NCI-H524 treated with DMSO at 0.1 percent for 48 hours (cell line): ENCODE results near the gene PDE4C.

ENCODE experiments used
- DNase-seq: peaks from one replicate; lab custom pipeline; 2025; lab: John Stamatoyannopoulos, UW

PDE4C gene

DNA sequence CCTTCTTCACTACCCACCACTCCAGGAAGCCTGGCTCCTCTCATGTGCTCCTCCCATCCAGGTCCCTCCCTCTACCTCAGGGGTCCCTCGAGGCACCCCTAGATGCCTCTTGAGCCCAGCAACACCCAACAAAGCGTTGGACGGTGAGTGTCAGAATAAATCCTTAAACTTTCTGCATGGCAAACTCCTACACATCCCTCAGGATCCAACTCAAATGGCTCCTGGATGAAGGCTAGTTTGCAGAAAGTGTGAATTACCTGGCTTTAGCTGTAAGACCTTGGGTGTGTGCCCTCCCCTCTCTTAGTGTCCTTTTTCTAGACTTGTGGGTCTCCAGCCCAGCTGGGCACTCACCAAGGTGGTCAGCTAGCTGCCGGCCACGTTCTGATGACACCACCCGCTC, 27.9 kb downstream of the PDE4C start:
- DNase-seq, result no peak

DNA sequence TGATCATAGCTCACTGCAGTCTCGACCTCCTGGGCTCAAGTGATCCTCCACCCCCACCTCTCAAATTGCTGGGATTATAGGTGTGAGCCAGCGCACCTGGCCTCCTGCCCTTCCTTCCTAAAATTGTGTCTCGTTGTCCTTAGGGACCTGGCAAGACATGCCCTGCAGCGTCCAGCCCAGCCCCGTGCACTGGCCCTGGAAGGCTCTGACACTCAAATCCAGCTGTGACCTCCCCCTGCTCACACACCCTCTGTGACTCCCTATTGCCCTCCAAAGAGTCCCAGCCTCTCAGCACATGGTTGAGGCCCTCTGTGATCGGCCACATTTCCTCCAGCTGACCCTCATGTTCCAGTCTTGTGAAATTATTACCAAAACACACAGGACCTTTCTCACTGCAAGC, 28.3 kb downstream of the PDE4C start:
- DNase-seq, result no peak

DNA sequence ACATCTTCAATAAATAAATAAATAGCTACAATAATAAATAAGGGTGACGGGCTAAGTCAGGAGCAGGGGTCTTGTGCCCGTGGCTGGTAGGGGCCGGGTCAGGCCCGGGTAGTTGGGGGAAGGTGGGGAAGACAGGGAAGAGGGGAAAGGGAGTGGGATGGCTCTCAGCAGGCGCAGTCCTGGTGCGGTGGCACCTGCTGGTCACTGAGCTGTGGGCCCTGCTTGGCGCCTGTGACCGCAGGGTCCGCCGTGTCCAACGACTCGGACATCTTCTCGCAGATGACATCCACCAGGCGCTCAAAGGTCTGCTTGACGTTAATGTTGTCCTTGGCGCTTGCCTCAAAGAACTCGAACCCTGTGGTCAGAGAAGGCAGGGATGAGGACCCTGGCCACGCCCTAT, 28.9 kb downstream of the PDE4C start:
- DNase-seq, result no peak

DNA sequence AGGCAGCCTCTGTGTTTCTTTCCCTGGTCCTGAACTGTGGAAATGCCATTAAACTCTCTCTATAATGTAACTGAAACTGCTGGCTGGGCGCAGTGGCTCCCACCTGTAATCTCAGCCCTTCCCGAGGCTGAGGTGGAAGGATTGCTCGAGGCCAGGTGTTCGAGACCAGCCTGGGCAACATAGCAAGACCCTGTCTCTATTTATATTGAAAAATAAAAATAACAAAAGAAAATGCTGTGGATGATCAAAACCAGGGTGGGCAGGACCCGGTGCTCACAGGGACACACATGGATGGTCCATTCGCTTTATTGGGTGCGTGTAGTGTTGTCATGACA, 29.8 kb downstream of the PDE4C start:
- no peak for DNase-seq

DNA sequence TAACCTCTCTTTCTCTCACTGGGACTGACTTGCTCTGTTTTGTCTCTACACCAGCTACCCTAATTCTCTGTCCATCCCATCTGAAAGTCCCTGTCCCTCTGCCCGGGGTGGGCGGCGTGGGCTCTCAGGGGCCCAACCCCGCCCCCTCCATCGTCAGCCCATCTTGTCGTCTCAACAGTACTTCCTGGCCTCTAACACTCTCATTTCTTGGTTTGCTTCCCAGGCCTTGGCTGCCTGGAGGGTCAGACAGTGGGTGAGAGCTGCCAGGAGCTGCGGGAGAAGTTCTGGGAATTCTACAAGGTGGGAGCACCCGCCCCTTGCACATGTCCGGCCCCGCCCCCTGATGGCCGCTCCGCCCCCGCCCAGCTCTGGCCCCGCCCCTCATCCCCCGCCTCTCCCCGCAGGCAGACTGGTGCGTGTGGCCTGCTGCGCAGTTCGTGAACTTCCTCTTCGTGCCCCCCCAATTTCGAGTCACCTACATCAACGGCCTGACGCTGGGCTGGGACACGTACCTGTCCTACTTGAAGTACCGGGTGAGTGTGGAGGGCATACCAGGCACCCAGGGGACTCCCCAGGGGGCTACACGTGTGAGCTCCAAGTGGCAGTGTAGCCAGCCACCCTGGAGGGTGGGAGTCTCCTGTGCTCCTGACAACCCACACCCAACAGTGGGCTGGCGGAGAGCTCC, 31.5 kb downstream of the PDE4C start:
- no peak for DNase-seq

DNA sequence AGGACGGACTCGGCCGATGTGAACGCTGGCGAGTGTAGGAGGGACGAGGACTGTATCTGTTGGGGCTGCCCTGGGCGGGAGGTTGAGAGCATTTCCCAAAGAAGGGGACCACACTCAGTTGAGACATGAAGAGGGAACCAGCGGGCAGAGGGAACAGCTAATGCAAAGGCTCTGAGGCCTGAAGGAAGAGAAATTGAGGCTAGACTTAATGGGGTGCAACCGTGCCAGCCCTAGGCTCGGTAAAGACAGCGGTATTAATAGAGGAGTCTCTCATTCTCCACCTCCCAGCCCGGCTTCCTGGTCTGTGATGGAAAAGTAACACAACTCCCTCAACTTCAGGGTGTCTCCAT, 32.1 kb downstream of the PDE4C start:
- DNase-seq, result no peak

DNA sequence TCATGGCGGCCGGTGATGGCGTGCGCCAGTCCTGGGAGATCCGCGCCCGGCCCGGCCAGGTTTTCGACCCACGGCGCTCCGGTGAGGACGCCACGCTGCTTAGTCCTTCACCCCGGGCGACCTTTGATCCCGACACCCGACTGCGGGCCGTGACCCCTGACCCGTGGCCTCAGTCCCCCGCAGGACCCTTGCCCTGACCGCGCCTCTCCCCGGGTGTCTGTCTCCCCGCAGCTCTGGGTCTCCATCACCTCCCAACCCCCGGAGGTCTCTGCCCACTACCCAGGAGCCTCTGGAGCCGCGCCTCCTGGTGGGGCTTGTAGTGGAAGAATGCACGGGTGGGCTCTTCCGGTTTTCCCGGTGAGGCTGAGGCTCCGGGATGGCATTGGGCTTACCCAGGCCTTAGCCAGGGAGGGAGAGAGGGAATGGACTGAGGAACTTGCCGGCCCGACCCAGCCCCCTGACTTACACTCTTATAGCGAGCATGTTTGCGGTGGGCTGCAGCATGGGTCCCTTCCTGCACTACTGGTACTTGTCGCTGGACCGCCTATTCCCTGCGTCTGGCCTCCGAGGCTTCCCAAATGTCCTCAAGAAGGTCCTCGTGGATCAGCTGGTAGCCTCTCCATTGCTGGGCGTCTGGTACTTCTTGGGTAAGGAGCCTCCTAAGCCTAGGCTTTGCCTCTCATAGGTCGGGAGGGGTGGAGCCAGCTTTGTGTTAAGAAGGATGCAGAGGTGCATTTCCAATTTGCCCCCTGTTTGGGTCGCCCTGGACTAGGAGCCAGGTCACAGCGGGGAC, 32.7 kb downstream of the PDE4C start:
- no peak for DNase-seq

DNA sequence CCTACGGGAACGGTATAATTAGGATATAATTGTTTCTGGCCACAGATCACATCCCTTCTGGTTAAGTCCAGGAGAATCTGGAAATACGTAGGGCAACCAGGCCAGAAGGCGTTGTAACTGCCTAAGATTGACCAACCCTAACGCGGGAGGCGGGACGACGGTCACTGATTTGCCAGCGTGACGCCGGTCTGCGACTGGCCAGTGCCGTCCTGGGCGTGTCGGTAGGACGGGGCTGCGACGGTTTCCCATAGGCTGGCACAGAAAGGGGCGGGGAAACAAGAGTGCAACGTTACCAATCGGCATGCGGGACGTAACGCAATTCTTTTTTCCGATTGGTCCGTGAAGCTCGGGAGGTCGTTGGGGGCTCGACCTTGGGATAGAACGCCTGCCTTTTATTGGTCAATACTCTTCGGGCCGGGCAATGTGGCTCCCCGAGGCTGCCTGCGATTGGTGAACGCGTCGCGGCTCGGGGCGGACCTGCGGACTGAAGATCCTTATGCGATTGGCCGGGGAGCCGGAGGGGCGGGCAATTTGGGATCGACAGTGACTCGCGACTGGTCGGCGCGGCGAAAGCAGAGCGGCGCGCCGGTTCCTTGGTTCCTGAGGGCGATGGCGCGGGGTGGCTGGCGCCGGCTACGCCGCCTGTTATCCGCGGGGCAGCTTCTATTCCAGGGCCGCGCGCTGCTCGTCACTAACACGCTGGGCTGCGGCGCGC, 33.4 kb downstream of the PDE4C start, which contains the start of gene MPV17L2:
MPV17L2 (plus strand) TSS at position 546 of the 715 bp plus-strand sequence; CDS start at position 610, 64 bp downstream.
- DNase-seq, result peak; percentile 99

DNA sequence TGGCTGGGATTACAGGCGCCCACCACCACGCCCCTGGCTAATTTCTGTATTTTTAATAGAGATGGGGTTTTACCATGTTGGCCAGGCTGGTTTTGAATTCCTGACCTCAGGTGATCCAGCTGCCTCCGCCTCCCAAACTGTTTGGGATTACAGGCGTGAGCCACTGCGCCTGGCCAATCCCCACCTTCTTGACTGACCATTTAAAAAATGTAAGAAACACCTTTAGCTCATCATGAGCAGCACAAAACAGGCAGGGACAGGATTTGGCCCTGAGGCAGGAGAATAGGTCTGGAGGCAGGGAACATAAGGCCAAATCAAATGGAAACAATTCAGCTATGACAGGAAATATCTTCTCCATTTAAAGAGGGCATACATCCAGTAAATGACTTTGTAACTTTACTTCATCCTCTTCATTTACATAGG, 34.6 kb downstream of the PDE4C start:
- no peak for DNase-seq

DNA sequence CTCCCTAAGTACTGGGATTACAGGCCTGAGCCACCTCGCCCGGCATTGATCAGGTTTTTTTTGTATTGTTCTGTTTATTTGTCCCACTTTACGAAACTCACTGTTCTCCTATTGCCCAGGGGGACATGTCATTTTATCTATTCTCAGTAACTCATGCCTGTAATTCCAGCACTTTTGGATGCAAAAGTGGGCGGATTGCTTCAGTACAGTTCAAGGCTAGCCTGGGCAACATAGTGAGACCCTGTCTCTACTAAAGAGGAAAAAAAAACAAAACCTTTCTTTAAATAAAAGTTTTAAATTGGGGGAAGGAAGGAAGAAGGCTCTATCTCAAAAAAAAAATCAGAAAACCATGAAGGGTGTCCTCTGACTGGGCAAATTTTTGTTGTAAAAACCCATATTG, 36.0 kb downstream of the PDE4C start:
- no peak for DNase-seq

DNA sequence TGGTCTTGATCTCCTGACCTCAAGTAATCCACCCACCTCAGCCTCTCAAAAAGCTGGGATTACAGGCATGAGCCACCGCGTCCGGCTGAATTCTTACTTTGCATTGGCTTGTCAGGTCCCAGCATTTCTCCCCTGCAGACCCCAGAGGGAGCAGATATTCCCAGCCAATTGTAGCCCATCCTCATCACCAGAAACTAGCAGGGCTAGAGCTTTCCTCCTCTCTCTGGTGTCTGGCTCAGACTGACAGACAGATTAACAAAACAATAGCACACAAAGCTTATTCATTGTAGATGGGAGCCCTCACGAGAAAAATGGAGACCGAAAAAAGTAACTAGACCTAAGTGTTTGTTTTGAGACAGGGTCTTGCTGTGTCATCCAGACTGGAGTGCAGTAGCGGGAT, 40.7 kb downstream of the PDE4C start:
- no peak for DNase-seq

DNA sequence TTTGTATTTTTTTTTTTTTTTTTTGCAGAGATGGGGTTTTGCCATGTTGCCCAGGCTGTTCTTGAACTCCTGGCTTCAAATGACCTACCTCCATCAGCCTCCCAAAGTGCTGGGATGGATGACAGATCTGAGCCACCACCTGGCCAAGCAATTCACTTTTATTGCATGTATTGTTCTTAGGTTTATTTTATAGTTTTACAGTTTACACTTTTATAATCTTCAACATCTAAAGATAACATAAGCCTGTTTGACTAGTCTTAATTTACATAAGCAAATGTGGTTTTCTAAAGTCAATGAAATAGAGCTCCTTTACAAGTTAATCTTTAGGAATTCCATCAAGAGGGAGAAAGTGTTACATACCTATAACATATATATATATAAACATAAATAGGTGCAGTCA, 42.7 kb downstream of the PDE4C start:
- DNase-seq, result no peak

DNA sequence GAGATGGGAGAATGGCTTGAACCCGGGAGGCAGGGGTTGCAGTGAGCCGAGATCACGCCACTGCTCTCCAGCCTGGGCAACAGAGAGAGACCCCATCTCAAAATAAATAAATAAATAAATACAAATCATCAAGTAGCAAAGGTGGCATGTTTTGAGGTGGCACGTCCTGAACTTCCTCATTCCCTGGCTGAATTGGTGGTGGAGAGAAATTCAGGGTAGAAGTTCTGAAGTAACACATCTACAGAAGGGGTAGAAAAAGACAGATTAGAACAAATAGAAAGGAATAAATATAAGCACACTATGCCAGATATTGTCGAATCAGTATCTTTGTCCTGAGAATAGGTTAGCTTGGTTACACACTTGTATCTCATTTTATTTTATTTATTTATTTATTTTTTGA, 46.3 kb downstream of the PDE4C start:
- no peak for DNase-seq

DNA sequence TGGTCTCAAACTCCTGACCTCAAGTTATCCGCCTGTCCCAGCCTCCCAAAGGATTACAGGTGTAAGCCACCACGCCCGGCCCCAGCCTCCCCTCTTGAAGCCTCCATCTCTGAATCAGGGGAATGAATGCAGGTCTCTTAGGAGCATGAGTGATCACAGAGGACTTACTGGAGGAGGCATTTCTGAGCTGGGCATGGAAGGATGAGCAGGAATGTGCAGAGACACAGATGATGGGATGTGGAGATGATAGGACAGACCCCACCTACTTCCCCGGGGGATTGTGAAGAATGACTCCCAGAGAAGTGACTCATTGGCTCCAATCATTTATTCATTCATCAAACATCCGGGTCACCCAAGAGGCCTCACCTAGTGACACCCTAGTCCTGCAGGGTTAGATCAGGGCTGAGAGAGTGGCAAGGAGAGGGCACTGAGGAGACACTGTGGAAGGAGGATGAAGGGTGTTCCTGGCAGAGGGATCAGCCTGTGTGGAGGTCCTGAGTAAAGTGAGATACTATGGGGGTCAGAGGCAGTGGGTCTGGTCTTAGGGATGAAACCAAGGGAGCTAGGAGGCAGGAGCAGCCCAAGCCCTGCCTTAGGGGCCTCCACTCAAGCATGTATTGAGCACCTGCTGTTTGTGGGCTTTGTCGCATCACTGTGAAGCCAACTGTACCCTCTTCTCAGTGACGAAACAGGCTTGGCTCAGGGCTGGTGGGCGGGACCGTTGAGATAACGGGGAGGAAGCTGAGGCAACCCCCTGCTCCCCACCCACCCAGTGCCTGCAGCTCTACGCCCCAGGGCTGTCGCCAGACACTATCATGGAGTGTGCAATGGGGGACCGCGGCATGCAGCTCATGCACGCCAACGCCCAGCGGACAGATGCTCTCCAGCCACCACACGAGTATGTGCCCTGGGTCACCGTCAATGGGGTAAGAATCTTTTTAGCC, 49.6 kb downstream of the PDE4C start:
- DNase-seq, result no peak

DNA sequence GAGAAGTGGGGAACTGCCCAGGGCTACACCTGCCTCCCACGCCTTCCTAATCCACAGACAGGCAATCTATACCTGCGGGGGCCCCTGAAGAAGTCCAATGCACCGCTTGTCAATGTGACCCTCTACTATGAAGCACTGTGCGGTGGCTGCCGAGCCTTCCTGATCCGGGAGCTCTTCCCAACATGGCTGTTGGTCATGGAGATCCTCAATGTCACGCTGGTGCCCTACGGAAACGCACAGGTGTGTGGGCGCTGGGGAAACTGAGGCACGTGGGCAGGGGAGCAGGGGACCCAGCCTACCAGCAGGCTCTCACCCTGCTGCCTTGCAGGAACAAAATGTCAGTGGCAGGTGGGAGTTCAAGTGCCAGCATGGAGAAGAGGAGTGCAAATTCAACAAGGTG, 51.3 kb downstream of the PDE4C start:
- no peak for DNase-seq
